Astrocyte of the cerebellum (primary cell): Measurements from ENCODE around the gene PMM2.
"Not testable (repeated sequence)": the region's sequence is repeated elsewhere in the genome, so short reads cannot be mapped to it uniquely, and the experiment has no call there.

Experiments
- DNase-seq: peaks from one replicate; pipeline ENCODE4 v3.0.0-alpha.2; 2011; ENCODE audit warnings: low read depth
- H3K4me3 ChIP-seq: 2 replicates; pipeline ENCODE4 v1.5.1; 2011; ENCODE audit warnings: mild to moderate bottlenecking, low read depth, low read length, moderate library complexity
- in situ Hi-C: cut with HindIII; loops from 2 replicates; pipeline ENCODE4 v1.10.0; 2017; ENCODE audit warnings: low sequenced_read_pairs
- TF ChIP-seq, protein P1 (sequence below): IDR thresholded peaks from 2 replicates; pipeline ENCODE4 v1.5.1; 2012; ENCODE audit warnings: low read length, low read depth, moderate library complexity, mild to moderate bottlenecking; ENCODE audit errors: missing control alignments

The PMM2 gene

DNA sequence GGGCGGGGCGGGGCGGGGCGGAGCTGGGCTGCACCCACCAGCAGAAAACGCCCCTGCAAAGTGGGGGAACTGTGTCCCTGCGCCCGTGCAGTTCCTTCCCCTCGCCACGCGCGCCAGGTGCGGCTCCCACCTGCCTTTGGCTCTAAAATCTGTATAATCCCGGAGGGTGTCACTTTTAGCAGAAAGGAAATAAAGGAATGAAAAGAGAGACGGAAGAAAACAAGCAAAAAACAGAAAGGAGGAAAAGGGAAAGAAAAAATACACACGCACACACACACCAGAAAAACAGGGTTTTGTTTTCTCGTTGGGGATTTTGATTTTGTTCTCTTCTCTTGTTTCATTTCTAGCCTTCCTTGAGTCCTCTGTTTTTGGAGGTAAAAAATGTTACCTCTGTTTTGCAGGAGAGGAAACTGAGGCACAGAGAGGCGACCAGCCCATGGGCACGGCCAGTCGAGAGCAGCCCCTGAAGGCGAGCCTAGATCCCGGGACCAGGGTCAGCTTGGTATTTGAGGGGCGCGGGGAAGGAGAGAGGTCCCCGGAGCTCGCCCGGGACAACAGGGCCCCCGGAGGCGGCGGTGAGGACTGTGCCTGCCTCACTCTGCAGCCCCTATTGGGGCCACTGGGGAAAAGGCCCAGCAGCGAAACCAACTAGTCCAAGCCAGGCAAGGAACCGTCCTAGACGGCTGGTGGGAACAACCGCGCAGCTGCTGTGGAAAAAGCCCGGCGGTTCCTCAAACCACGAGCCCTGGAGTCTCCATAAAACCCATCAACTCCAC lies 71.8 kb downstream of the PMM2 start:
- in situ Hi-C loops: no loop called here
- TF ChIP-seq, protein P1, sequence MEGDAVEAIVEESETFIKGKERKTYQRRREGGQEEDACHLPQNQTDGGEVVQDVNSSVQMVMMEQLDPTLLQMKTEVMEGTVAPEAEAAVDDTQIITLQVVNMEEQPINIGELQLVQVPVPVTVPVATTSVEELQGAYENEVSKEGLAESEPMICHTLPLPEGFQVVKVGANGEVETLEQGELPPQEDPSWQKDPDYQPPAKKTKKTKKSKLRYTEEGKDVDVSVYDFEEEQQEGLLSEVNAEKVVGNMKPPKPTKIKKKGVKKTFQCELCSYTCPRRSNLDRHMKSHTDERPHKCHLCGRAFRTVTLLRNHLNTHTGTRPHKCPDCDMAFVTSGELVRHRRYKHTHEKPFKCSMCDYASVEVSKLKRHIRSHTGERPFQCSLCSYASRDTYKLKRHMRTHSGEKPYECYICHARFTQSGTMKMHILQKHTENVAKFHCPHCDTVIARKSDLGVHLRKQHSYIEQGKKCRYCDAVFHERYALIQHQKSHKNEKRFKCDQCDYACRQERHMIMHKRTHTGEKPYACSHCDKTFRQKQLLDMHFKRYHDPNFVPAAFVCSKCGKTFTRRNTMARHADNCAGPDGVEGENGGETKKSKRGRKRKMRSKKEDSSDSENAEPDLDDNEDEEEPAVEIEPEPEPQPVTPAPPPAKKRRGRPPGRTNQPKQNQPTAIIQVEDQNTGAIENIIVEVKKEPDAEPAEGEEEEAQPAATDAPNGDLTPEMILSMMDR: no peak
- DNase-seq: no peak
- H3K4me3 ChIP-seq: peak overlapping the region; percentile 71

DNA sequence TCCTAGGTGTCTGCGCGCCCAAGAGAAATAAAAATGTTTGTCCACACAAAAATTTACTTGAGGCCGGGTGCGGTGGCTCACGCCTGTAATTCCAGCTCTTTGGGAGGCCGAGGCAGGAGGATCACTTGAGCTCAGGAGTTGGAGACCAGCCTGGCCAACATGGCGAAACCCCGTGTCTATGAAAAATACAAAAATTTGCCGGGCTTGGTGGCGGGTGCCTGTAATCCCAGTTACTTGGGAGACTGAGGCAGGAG lies 72.3 kb downstream of the PMM2 start:
- H3K4me3 ChIP-seq, in situ Hi-C loops, DNase-seq: not testable (repeated sequence)

DNA sequence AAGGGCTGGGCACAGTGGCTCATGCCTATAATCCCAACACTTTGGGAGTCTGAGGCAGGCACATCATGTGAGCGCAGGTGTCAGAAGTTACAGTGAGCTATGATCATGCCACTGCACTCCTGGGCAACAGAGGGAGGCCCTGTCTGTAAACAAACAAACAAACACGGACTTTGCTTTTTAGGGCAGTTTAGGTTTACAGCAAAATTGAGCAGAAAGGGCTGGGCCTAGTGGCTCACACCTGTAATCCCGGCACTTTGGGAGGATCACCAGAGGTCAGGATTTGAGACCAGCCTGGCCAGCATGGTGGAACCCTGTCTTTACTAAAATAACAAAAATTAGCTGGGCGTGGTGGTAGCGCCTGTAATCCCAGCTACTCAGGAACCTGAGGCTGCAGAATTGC lies 74.4 kb downstream of the PMM2 start:
- in situ Hi-C loops: no loop called here
- no peak overlapping the region for H3K4me3 ChIP-seq
- TF ChIP-seq, protein P1: no peak
- no peak for DNase-seq

DNA sequence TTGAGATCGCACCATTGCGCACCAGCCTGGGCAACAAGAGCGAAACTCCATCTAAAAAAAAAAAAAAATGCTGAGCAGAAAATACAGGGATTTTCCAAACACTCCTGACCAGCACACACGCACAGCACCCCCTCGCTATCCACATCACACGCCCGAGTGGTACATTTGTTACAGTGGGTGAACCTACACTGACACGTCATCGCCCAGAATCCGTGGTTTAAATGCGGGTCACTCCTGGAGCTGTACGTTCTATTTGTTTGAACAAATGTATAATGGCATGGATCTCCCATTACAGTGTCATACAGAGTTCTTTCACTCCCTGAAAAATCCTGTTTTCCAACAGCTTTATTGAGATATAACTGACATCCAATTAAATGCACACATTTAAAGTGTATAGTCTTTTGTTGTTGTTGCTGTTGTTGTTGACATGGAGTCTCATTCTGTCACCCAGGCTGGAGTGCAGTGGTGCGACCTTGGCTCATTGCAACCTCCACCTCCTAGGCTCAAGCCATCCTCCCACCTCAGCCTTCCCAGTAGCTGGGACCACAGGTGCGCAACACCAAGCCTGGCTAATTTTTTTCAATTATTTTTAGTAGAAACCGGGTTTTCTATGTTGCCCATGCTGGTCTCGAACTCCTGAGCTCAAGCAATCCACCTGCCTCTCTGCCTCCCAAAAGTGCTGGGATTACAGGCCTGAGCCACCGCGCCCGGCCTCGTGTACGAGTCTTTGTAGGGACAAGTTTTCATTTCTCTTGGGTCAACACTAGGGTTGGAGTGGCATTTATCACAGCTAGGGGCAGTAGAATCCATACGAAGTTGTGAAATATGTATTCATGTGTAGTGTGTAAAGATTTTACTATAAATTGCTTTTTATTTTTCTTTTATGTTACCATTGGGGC lies 75.6 kb downstream of the PMM2 start:
- in situ Hi-C loops: no loop called here
- H3K4me3 ChIP-seq: no peak overlapping the region
- TF ChIP-seq, protein P1: peak; percentile 6
- no peak for DNase-seq

DNA sequence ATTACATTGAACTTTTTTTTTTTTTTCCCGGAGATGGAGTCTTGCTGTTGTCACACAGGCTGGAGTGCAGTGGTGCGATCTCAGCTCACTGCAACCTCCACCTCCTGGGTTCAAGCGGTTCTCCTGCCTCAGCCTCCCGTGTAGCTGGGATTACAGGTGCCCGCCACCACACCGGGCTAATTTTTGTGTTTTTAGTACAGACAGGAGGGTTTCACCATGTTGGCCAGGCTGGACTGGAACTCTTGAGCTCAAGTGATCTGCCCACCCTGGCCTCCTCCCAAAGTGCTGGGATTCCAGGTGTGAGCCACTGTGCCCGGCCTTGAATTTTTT lies 76.2 kb downstream of the PMM2 start:
- H3K4me3 ChIP-seq, in situ Hi-C loops, DNase-seq: not testable (repeated sequence)

DNA sequence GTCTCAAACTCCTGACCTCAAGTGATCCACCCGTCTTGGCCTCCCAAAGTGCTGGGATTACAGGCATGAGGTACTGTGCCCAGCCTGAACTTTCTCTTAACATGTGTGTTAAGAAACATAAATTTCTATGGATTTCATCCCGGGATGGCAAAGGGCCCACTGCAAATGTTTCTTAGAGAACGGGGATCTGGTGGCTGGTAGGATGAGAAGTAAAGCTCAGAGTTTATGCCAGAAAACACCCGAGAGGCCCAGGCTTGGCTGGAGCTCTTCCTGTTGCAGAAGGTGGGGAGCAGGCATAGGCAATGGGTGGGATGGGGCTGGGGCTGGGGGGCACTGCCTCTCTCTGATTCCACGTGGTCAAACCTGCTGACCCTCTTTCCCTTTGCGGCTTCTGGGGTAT lies 76.7 kb downstream of the PMM2 start:
- in situ Hi-C loops: no loop called here
- TF ChIP-seq, protein P1: no peak
- DNase-seq: no peak
- H3K4me3 ChIP-seq: no peak overlapping the region

DNA sequence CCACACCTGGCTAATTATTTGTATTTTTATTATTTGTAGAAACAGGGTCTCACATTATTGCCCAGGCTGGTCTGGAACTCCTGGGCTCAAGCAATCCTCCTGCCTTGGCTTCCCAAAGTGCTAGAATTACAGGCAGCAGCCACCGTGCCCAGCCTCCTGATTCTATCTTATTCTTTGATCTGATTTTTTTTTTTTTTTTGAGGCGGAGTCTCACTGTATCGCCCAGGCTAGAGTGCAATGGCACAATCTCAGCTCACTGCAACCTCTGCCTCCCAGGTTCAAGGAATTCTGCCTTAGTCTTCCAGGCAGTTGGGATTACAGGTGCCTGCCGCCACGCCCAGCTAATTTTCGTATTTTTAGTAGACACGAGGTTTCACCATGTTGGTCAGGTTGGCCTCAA lies 77.7 kb downstream of the PMM2 start:
- in situ Hi-C loops, DNase-seq: not testable (repeated sequence)

DNA sequence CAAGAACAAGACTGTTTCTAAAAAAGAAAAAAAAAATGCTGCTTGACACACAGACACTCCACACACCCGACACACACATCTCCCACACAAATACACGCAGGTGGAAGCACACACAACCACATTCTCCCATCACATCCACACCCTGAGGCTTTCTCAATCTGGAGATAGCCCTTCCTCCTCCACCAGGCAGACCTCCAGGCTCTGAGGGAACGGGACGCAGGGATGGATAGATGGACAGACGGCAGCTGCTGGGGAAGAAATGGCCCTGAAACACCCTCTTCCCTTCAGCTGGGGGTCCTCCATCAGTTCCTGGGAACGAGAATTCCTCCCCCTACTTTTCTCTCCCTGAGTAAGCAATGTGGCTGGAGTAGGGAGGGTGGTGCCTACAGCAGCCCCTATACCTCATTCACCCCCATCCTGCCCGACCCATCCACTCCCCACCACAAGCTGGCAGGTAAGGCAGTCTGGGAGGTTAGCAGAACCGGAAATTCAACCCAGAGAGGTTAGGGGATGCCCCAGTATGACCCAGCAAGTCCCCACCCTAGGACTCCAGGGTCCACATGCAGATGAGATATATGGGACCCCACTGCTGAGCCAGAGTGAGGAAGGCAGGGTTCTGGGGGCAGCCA lies 80.4 kb downstream of the PMM2 start:
- in situ Hi-C loops: no loop called here
- TF ChIP-seq, protein P1: no peak
- no peak overlapping the region for H3K4me3 ChIP-seq
- no peak for DNase-seq

More for the DNA sequence above, 77.7 kb downstream of the PMM2 start:
- not testable (repeated sequence) for H3K4me3 ChIP-seq
